HG02759 (cell line): ENCODE results near the gene GBGT1.

Experiments
- ATAC-seq: cut with Tn5 transposase; IDR thresholded peaks from one replicate; pipeline ENCODE4 v1.9.1; 2021; ENCODE audit warnings: mild to moderate bottlenecking, moderate library complexity; ENCODE audit not compliant: unreplicated experiment

The GBGT1 gene

DNA sequence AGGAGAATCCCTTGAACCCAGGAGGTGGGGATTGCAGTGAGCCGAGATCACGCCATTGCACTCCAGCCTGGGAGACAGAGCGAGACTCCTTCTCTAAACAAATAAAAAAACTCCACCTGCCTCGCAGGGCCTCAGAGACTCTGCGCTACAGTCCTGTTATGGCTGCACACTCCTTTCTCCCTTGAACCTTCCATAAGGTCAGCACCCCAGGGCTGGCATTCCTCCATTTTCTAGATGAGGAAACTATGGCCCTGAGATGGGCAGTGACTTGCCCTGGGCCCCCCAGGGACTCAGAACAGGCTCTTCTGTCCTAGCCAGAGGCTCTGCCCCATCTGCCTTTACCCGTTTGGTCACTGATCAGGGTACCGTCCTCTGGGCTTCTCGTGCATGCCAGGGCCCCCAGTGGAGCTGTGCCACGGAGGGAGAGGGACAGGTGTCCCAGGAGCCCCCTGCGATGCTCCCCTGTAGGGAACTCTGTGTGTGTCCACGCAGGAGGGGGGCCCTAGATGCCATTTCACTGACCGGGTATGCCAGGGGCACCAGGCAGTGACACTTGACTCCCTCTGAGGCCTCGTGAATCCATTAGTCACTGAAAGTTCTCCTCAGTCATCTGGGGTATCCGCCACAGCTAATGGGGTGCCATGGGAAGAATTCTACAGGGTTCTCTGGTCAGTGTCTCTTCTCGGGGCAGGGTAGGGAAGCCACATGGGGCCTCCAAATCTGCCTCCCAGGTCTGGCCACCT lies 58.8 kb downstream of the GBGT1 start:
- no peak for ATAC-seq

DNA sequence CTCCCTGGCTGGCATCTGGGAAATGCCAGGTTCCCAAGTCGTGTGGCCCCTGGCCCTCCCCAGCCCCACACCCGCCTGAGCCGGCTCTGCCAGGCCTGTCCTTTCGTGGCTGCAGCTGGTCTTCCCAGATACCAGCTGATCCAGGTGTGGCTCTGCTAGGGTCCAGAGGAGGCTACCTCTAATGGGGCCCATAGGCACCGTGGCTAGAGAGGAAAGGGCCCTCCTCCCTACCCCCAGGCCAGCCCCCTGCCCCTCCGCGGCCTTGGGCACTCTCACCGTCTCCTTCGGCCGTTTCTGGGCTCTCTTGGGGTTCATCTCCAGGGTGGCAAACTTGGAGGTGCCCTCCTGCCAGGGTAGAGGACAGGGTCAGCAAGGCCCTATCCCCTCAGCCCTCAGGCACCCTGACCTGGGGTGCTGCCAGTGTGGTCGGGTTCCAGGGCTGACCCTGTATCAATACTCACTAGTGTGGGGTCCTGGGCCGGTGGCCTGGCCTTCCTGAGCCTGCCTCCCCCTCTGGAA lies 59.7 kb downstream of the GBGT1 start:
- no peak for ATAC-seq

DNA sequence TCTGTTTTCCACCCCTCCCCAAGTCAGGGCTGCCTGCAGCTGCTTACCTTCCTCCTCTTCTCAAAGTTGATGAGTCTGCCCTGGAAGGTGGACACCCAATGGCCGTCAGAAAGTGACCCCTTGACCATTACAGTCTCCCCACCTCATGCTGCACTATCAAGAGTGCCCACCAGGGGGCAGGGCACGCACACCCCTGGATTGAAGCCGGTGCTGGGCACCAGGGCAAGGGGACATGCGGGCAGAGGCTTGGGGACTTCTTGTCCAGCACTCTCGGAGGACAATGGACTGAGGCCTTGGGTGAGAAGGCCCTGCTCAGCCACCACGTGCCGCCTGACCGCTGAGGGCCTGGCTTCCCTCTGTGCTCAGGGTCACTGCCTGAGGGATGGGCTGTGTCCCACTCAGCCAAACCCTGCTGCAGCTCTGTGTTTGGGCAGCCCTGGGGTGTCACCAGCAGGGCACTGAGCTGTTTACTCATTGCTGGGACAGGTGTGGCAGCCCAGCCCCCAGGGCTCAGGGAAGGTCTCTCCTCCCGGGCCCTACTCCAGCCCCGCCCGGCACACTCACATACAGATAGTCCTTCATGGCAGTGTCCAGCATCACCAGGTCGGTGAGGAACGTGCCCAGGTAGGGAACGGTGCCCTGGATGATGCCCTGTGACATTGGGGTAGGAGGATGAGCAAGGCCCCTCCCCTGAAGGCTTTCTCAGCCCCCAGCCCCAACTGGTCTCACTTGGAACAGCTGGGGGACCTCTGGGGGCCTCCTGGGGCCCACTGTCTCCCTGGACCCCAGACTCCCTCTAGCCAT lies 60.3 kb downstream of the GBGT1 start:
- no peak for ATAC-seq
